Prostate gland (tissue), 2 donors: ENCODE results near the gene DOCK7.

ENCODE experiments used
- POLR2A ChIP-seq: fragments of 450-650 bp; IDR thresholded peaks from one replicate; pipeline ENCODE4 v1.6.1; 2016; ENCODE audit warnings: antibody characterized with exemption, mild to moderate bottlenecking
- TF ChIP-seq, protein P1 (sequence below), 4 experiments: fragments of 200-600 bp in 2 of 4; fragments of 450-650 bp in 2 of 4; sonication (generic) in 2 of 4; IDR thresholded peaks; 1 replicate in 3 of 4; 2 replicates in 1 of 4; pipeline ENCODE4 v1.5.1; 2016 to 2019; ENCODE audit warnings: antibody characterized with exemption in 4 of 4, mild to moderate bottlenecking in 2 of 4, moderate library complexity in 2 of 4

DNA sequence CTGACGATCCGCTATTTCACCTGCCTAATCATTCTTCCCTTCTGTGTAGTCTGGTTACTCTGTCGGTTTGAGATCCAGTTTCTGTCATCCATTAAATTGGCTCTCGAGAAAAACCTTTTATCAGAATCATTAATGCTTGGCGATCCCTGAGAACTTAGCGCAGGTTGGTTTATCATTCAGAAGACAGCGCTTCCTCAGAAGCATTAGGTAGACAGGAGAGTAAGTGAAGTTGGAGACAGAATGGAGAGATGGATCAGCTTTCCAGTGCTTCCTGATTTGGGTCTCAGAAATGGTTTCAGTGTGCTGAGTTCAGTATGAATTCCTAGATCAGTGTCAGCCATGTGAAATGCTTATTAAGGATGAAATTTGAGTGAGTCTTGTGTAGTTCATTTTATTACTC lies 250.0 kb downstream of the DOCK7 start:
- TF ChIP-seq, protein P1, sequence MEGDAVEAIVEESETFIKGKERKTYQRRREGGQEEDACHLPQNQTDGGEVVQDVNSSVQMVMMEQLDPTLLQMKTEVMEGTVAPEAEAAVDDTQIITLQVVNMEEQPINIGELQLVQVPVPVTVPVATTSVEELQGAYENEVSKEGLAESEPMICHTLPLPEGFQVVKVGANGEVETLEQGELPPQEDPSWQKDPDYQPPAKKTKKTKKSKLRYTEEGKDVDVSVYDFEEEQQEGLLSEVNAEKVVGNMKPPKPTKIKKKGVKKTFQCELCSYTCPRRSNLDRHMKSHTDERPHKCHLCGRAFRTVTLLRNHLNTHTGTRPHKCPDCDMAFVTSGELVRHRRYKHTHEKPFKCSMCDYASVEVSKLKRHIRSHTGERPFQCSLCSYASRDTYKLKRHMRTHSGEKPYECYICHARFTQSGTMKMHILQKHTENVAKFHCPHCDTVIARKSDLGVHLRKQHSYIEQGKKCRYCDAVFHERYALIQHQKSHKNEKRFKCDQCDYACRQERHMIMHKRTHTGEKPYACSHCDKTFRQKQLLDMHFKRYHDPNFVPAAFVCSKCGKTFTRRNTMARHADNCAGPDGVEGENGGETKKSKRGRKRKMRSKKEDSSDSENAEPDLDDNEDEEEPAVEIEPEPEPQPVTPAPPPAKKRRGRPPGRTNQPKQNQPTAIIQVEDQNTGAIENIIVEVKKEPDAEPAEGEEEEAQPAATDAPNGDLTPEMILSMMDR (IDR thresholded peaks at IDR 0.05), result no peak
- TF ChIP-seq POLR2A, result no peak
